PFSK-1 (cell line): ENCODE measurements around the gene IL4I1.
A peak's percentile ranks its signal among the peaks of the same experiment; 100 is the strongest.

ENCODE experiments used
- POLR2AphosphoS5 ChIP-seq: IDR thresholded peaks from 2 replicates; pipeline ENCODE4 v1.6.1; 2012; ENCODE audit warnings: low read depth, mild to moderate bottlenecking, control low read depth, low read length, moderate library complexity
- TF ChIP-seq, protein P1 (sequence below), 2 experiments: IDR thresholded peaks; 2 replicates each; pipeline versions ENCODE4 v1.6.1 to v1.8.0; 2011 to 2012; ENCODE audit warnings: low read depth in 2 of 2, low read length in 2 of 2, control low read depth in 1 of 2, inconsistent platforms in 1 of 2, mild to moderate bottlenecking in 1 of 2, moderate library complexity in 1 of 2; ENCODE audit not compliant: insufficient read depth in 1 of 2

GRCh38 chr19:49866933-49867782, 29.5 kb downstream of the IL4I1 start, which contains the start of gene PNKP:
- TF ChIP-seq, protein P1, sequence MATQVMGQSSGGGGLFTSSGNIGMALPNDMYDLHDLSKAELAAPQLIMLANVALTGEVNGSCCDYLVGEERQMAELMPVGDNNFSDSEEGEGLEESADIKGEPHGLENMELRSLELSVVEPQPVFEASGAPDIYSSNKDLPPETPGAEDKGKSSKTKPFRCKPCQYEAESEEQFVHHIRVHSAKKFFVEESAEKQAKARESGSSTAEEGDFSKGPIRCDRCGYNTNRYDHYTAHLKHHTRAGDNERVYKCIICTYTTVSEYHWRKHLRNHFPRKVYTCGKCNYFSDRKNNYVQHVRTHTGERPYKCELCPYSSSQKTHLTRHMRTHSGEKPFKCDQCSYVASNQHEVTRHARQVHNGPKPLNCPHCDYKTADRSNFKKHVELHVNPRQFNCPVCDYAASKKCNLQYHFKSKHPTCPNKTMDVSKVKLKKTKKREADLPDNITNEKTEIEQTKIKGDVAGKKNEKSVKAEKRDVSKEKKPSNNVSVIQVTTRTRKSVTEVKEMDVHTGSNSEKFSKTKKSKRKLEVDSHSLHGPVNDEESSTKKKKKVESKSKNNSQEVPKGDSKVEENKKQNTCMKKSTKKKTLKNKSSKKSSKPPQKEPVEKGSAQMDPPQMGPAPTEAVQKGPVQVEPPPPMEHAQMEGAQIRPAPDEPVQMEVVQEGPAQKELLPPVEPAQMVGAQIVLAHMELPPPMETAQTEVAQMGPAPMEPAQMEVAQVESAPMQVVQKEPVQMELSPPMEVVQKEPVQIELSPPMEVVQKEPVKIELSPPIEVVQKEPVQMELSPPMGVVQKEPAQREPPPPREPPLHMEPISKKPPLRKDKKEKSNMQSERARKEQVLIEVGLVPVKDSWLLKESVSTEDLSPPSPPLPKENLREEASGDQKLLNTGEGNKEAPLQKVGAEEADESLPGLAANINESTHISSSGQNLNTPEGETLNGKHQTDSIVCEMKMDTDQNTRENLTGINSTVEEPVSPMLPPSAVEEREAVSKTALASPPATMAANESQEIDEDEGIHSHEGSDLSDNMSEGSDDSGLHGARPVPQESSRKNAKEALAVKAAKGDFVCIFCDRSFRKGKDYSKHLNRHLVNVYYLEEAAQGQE (IDR thresholded peaks at IDR 0.05; ENCODE audit: insufficient read depth in 1 of 2, low read depth in 2 of 2, low read length in 2 of 2), result peak in 1 of 2 experiments; percentile 10; a peak in 1 of 4 replicates
- peak; percentile 79 for TF ChIP-seq POLR2AphosphoS5
